Immature natural killer cell (primary cell): Measurements from ENCODE around the gene TCF25. TPM values are rescaled to one million over a fixed set of nuclear protein-coding genes. Genes with fewer than 3 reads are reported as not detected.
A peak's percentile ranks its signal among the peaks of the same experiment; 100 is the strongest.
"Not testable (repeated sequence)": the region's sequence is repeated elsewhere in the genome, so short reads cannot be mapped to it uniquely, and the experiment has no call there.

Source experiments
- DNase-seq, 3 donors: peaks; one replicate each; pipeline ENCODE4 v3.0.0; 2022; ENCODE audit warnings: mixed read lengths in 1 of 3
- H3K27ac Mint-ChIP-seq, 6 donors: one replicate each; pipeline ENCODE4 v1.8.0; 2020; ENCODE audit warnings: mixed read lengths in 6 of 6, mild to moderate bottlenecking in 5 of 6, inconsistent platforms in 4 of 6, moderate library complexity in 3 of 6
- H3K27me3 Mint-ChIP-seq, 3 donors: one replicate each; pipeline ENCODE4 v1.8.0; 2020 to 2021; ENCODE audit warnings: low read depth in 3 of 3, mild to moderate bottlenecking in 3 of 3, mixed read lengths in 3 of 3, moderate library complexity in 3 of 3, inconsistent platforms in 1 of 3
- H3K36me3 Mint-ChIP-seq, 3 donors: one replicate each; pipeline ENCODE4 v1.8.0; 2020; ENCODE audit warnings: mixed read lengths in 3 of 3, inconsistent platforms in 2 of 3, mild to moderate bottlenecking in 2 of 3
- H3K4me1 Mint-ChIP-seq, 2 donors: one replicate each; pipeline ENCODE4 v1.8.0; 2020; ENCODE audit warnings: inconsistent platforms in 2 of 2, mild to moderate bottlenecking in 2 of 2, mixed read lengths in 2 of 2, moderate library complexity in 1 of 2
- H3K4me3 Mint-ChIP-seq, 5 donors: one replicate each; pipeline ENCODE4 v1.8.0; 2020; ENCODE audit warnings: mild to moderate bottlenecking in 5 of 5, mixed read lengths in 5 of 5, inconsistent platforms in 3 of 5, moderate library complexity in 3 of 5
- H3K9me3 Mint-ChIP-seq, 6 donors: one replicate each; pipeline ENCODE4 v1.8.0; 2020; ENCODE audit warnings: mild to moderate bottlenecking in 6 of 6, mixed read lengths in 6 of 6, inconsistent platforms in 4 of 6, moderate library complexity in 3 of 6
- polyA plus RNA-seq, 3 donors: library from polyadenylated mRNA; unstranded; fragments of 300-500 nt; fragmentation: Illumina TruSeq; gene quantifications; one replicate each; pipeline ENCODE4 v1.2.3, GENCODE V29; 2021

Gene TCF25
- polyA plus RNA-seq, 3 donors from 2014 or later: 98.1 to 249 (median 131) TPM

DNA sequence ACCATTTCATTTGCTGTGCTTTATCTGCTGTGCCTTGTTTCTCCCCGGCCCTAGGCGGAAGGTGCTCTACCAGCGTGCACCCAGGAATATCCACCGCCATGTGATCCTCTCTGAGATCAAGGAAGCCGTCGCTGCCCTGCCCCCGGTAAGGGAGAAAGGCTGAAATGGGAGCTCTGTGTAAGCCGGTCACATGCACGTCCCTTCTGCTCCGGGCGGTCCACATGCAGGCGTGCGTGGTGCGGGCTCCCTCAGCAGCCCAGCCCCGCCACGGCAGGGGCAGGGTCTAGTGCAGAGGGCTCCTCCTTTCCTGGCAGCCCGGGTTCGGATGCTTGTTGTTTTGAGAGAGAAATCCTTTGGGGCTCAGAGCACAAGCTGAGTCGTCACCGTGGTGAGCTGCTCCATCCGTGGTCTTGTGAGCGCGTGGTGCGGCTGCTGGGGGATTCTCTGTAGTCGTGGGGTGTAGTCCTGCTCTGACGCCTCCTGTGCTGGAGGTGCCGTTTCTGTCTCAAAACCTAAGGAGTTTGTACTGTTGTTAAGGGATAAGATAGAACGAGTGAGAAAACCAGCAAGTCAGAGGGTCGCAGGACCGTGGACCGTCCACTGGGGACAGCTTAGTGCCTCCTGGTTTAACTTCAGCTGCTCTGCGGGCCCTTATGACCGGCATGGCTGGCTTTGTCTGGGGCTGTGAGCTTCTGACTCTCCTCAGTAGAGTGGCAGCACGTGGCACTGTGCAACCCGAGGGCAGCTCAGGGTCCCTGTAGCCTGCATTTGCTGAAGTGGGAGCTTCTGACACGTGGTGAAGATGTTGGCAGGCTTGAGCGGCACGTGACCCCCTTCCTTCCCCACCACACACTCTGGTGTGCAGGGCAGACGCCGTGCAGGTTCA, 33.0 kb downstream of the TCF25 start:
- Mint-ChIP-seq H3K27me3 (peaks cover 2 to 7% (median 2%) of the 10 kb centered on the region in 3 donors), H3K9me3 (no peaks in the 10 kb centered on the region), H3K4me3 (peak overlapping the region in 1 of 5 donors; percentile 9), H3K36me3 (peaks cover 0 to 11% (median 0%) of the 10 kb centered on the region in 3 donors), H3K4me1 (peaks cover 10 to 14% of the 10 kb centered on the region in 2 donors), H3K27ac (no peak overlapping the region)
- DNase-seq: no peak

DNA sequence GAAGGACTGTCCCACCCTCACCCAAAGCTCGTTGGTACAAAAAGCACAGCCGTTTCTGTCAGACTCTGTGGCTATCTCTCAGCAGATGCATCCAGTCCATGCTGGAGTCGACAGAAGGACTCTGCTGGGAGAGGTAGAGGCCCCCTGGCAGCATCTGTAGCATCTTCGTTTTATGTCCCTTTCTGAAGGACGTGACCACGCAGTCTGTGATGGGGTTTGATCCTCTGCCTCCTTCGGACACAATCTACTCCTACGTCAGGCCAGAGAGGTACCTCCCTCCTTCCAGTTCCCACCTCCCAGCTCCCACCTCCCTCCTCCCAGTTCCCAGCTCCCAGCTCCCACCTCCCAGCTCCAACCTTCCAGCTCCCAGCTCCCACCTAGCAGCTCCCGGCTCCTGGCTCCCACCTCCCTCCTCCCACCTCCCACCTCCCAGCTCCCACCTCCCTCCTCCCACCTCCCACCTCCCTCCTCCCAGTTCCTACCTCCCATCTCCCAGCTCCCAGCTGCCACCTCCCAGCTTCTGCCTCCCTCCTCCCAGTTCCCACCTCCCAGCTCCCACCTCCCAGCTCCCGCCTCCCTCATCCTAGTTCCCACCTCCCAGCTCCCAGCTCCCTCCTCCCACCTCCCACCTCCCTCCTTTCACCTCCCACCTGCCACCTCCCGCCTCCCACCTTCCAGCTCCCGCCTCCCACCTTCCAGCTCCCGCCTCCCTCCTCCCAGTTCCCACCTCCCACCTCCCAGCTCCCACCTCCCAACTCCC, 33.8 kb downstream of the TCF25 start:
- Mint-ChIP-seq H3K4me1 (peaks cover 10 to 14% of the 10 kb centered on the region in 2 donors), H3K9me3 (no peaks in the 10 kb centered on the region), H3K4me3 (peak overlapping the region in 1 of 5 donors; percentile 9), H3K27me3 (peaks cover 2 to 13% (median 2%) of the 10 kb centered on the region in 3 donors), H3K36me3 (peaks cover 0 to 11% (median 0%) of the 10 kb centered on the region in 3 donors), H3K27ac (peak overlapping the region in 1 of 6 donors; percentile 40)
- no peak for DNase-seq

- Mint-ChIP-seq H3K4me1 (peaks cover 10 to 16% of the 10 kb centered on the region in 2 donors), H3K27me3 (peaks cover 2 to 15% (median 2%) of the 10 kb centered on the region in 3 donors), H3K9me3 (no peaks in the 10 kb centered on the region), H3K36me3 (peaks cover 0 to 11% (median 0%) of the 10 kb centered on the region in 3 donors), H3K4me3 (no peak overlapping the region), H3K27ac (no peak overlapping the region)
- DNase-seq: no peak
These were observed 34.8 kb downstream of the TCF25 start for GRCh38 chr16:89908236-89908635.

DNA sequence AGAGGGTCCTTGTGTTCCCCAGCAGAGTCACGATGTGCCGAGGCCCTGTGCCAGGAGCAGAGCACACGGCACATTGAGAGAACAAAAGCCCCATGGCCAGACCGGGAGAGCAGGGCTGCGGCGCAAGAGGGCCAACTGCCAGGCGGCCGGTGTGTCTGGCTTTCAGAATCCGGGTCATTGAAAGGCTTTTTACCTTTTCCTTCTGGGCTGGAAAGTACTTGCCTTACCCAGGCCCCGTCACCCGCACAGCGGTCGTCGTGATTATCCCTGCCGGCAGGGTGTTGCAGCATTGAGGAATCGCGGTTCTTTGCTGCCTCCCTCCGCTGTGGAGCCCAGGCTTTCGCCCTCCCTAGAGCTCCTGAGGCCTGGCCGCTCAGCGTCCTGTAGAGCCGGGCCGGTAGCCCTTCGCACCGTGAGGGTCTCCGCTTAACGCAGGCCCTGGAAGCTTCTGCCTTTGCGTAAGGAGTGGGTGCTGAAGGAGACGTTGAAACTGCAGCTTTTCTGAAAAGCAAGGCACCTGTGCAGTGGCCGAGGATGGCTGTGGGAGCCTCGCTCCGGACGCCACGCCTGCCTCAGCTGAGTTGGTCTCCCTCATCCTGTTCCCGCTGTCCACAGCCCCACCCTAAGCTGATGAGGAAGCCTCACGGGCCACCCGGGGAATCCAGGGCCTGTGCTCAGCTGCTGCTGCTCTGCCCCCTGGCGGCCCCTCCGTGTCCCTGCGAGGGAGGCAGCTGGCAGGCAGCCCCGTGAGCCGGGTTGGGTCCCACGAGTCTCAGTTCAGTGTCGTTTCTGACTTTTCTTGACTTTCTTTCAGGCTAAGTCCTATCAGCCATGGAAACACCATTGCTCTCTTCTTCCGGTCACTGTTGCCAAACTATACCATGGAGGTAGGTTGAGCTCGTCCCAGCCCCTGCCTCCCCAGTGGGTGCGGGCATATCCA, 36.7 kb downstream of the TCF25 start:
- Mint-ChIP-seq H3K4me1 (peaks cover 10 to 23% of the 10 kb centered on the region in 2 donors), H3K36me3 (peaks cover 0 to 11% (median 0%) of the 10 kb centered on the region in 3 donors), H3K4me3 (no peak overlapping the region), H3K27ac (peak overlapping the region in 2 of 6 donors; percentile 24 to 34), H3K27me3 (peaks cover 2 to 18% (median 2%) of the 10 kb centered on the region in 3 donors), H3K9me3 (no peaks in the 10 kb centered on the region)
- peak; percentile 49 to 69 (median 57) for DNase-seq

DNA sequence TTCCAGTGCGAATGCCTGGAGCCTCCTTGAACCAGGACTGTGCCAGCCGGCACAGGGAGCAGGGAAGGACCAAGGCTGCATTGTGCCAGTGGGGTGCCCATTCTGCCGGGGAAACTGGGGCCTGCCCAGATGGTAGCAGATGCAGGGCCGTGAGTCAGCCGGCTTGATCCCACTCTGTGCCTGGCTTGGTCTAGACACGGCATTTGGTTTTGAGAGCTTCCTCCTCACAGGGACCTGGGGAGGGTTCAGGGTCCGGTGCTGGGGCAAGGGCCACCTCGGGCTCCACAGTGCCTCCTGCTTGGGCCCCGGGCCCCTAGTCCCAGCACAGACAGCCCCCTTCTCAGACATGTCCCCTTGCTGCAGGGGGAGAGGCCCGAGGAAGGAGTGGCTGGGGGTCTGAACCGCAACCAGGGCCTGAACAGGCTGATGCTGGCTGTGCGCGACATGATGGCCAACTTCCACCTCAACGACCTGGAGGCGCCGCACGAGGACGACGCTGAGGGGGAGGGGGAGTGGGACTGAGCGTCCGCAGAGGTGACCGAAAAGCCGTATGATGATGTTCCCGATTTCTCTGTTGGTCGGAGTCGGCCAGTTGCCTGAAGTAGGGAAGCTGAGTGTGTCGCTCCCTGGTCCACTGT, 37.4 kb downstream of the TCF25 start:
- H3K27me3 Mint-ChIP-seq: peaks cover 2 to 15% (median 2%) of the 10 kb centered on the region in 3 donors
- peaks cover 0 to 8% (median 0%) of the 10 kb centered on the region in 3 donors for H3K36me3 Mint-ChIP-seq
- H3K27ac Mint-ChIP-seq: peak overlapping the region in 1 of 6 donors; percentile 24
- H3K4me3 Mint-ChIP-seq: no peak overlapping the region
- peaks cover 10 to 28% of the 10 kb centered on the region in 2 donors for H3K4me1 Mint-ChIP-seq
- DNase-seq: no peak
- H3K9me3 Mint-ChIP-seq: no peaks in the 10 kb centered on the region

GRCh38 chr16:89911375-89911774, 38.0 kb downstream of the TCF25 start:
- Mint-ChIP-seq H3K9me3 (no peaks in the 10 kb centered on the region), H3K27ac (no peak overlapping the region), H3K36me3 (peaks cover 0 to 8% (median 0%) of the 10 kb centered on the region in 3 donors), H3K4me3 (no peak overlapping the region), H3K4me1 (peaks cover 7 to 29% of the 10 kb centered on the region in 2 donors), H3K27me3 (peaks cover 2 to 15% (median 3%) of the 10 kb centered on the region in 3 donors)
- no peak for DNase-seq

DNA sequence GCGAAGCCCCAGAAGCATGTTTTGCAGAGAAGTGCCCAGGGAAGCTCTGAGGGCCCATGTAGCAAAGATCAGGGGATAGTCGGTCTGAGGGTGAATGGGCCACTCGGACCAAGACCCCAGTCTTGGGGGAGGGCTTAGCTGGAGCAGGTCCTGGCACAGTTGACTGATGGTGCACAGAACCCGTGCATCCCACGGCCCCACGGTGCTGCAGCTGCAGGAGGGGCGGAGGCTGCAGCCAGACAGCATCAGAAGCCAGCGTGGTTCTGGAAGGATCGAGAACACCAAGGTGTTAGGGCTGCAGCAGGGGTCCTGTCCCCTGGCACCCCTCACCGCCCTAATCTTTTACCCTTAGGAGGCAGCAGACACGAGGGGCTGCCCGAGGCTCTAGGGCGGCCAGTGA, 38.8 kb downstream of the TCF25 start:
- H3K36me3 Mint-ChIP-seq: peaks cover 0 to 3% (median 0%) of the 10 kb centered on the region in 3 donors
- H3K4me1 Mint-ChIP-seq: peaks cover 0 to 29% of the 10 kb centered on the region in 2 donors
- no peak overlapping the region for H3K4me3 Mint-ChIP-seq
- no peaks in the 10 kb centered on the region for H3K9me3 Mint-ChIP-seq
- H3K27me3 Mint-ChIP-seq: peaks cover 2 to 13% (median 3%) of the 10 kb centered on the region in 3 donors
- peak overlapping the region in 1 of 6 donors; percentile 28 for H3K27ac Mint-ChIP-seq
- DNase-seq: no peak

DNA sequence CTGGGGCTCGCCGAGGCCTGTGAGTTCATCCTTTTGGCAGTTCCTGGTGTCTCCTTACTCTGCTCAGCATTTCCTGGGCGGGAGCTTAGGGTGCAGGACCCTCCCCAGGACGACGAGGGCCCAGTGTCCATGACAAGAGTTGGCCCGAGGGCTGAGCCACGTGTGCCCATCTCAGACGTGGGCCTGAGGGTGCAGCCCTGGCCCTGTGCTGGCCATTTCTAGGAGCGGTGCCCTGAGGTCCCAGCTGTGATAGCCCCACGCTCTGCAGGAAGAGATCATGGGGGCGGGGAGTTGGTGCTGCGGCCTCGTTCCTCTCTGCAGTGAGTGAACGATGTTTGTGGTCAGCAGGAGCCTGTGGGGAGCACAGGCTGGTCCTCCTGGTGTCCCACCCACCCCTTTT, 39.2 kb downstream of the TCF25 start:
- Mint-ChIP-seq H3K4me1 (peaks cover 4 to 34% of the 10 kb centered on the region in 2 donors), H3K4me3 (no peak overlapping the region)
- DNase-seq: no peak

DNA sequence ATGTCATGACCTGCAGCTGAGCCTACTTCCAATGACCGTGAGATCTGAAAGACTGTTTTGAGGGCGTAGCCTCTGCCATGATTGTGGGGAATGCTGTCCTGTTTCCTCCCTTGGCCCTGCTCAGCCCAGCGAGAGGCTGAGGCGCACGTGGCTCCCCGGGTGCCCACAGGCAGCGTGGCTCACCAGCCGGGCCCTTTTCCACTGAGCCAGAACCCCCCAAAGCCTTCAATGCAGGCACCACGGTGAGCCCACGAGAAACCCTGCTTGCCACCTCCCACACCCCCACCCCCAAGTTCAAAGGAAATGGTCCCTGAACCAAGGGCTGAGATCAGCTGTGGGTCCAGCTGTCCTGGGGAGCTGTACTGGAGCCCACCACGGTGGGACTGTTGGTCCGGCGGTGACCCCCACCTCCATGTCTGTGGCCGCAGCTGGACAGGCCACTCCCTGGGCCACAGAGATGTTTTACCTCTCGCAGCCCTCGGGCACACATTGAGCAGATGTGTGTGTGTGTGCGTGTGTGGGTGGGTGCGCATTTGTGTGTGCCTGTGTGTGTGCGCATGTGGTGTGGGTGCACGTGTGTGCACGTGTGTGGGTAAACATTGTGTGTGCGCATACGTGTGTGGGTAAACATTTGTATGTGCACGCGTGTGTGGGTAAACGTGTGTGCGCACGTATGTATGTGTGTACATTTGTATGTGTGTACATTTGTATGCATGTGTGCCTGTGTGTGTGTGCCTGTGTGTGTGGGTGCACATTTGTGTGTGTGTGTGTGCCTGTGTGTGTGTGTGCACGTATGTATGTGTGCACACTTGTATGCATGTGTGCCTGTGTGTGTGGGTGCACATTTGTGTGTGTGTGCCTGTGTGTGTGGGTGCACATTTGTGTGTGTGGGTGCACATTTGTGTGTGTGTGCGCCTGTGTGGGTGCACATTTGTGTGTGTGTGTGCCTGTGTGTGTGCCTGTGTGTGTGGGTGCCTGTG, 40.3 kb downstream of the TCF25 start:
- peak overlapping the region in 1 of 5 donors; percentile 42 for H3K4me3 Mint-ChIP-seq
- no peak for DNase-seq
- peaks cover 0 to 3% (median 0%) of the 10 kb centered on the region in 3 donors for H3K36me3 Mint-ChIP-seq
- H3K27me3 Mint-ChIP-seq: peaks cover 8 to 26% (median 12%) of the 10 kb centered on the region in 3 donors
- H3K27ac Mint-ChIP-seq: peak overlapping the region in 3 of 6 donors; percentile 4 to 57 (median 15)
- no peaks in the 10 kb centered on the region for H3K9me3 Mint-ChIP-seq
- H3K4me1 Mint-ChIP-seq: peaks cover 8 to 41% of the 10 kb centered on the region in 2 donors

More for the DNA sequence above, 39.2 kb downstream of the TCF25 start:
- Mint-ChIP-seq H3K27me3 (peaks cover 4 to 18% (median 6%) of the 10 kb centered on the region in 3 donors), H3K9me3 (no peaks in the 10 kb centered on the region), H3K36me3 (peaks cover 0 to 3% (median 0%) of the 10 kb centered on the region in 3 donors), H3K27ac (no peak overlapping the region)

DNA sequence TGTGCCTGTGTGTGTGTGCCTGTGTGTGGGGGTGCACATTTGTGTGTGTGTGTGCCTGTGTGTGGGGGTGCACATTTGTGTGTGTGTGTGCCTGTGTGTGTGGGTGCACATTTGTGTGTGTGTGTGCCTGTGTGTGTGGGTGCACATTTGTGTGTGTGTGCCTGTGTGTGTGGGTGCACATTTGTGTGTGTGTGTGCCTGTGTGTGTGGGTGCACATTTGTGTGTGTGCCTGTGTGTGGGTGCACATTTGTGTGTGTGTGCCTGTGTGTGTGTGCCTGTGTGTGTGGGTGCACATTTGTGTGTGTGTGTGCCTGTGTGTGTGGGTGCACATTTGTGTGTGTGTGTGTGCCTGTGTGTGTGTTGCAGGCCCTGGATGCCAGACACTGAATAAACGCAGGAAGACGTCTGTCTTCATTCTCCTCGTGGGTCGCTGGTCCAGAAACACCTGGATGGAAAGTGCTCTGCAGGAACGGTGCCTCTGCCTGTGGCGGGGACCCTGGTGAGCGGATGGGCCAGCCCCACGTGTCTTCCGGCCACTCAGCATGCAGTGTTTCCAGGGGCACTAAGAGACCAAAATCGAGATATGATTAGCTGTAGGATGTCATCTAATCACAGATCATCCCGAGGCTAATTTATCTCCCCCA, 41.4 kb downstream of the TCF25 start:
- not testable (repeated sequence) for H3K4me3 Mint-ChIP-seq, H3K27ac Mint-ChIP-seq
- H3K4me1 Mint-ChIP-seq: peaks cover 10 to 47% of the 10 kb centered on the region in 2 donors

More for the DNA sequence above, 41.4 kb downstream of the TCF25 start:
- not testable (repeated sequence) for DNase-seq, H3K36me3 Mint-ChIP-seq, H3K9me3 Mint-ChIP-seq
- H3K27me3 Mint-ChIP-seq: peaks cover 12 to 24% (median 14%) of the 10 kb centered on the region in 3 donors
